ENCODE measurements around the gene RABGAP1L. TPM values are rescaled to one million over a fixed set of nuclear protein-coding genes. Genes with fewer than 3 reads are reported as not detected.

RABGAP1L gene
- total RNA-seq, 1 experiment from 2014 or later = 43.9 TPM

DNA sequence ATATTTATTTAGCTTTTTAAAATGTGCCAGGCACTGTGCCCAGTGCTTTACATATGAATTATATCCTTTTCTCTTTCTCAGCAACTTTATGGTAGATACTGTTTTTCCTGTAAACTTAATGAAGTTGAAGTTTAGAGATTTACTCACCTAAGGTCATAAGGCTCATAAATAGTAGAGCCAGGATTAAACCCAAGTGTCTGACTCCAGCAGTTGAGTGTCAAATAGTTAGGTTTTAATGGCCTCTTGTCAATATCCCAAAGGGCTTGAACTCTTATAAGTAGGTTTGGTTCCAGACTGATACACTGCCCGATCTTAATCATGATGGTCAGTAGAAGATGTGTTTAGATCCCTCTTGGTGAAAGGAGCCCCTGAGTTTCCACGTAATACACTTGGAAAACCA lies 37.8 kb downstream of the RABGAP1L start:
- DNase-seq (ENCODE audit: low spot score) = no peak

DNA sequence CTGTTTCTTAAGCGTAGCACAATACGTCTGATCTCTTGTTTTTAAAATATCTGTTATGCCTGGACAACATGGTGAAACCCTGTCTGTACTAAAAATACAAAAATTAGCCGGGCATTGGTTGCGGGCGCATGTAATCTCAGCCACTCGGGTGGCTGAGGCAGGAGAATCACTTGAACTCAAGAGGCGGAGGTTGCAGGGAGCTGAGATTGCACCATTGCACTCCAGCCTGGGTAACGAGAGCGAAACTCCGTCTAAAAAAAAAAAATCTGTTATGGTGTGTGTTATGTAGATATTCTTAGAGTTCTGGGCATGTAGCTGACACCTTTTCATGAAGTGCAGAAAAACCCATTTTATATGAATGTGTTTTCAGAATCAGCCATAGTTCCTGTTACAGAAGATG lies 38.2 kb downstream of the RABGAP1L start:
- DNase-seq (ENCODE audit: low spot score) = no peak

DNA sequence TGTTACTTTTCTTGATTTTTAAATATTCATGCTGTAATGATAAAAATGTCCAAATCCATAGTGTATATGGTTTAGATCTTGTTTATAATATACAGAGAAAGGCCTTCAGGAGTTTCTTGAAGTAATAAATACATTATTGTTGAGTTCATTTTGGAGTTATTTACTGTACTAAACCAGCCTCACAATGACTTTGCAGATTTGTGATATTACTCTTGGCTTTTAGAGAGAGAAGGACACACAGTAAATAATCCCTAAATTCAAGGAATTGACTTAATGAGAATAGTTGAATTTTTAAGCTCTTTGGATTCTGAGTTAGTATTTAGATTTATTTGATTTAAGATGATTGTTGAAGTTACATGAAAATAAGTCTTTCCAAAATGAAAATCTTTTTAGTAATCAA lies 38.9 kb downstream of the RABGAP1L start:
- DNase-seq (ENCODE audit: low spot score) = no peak

DNA sequence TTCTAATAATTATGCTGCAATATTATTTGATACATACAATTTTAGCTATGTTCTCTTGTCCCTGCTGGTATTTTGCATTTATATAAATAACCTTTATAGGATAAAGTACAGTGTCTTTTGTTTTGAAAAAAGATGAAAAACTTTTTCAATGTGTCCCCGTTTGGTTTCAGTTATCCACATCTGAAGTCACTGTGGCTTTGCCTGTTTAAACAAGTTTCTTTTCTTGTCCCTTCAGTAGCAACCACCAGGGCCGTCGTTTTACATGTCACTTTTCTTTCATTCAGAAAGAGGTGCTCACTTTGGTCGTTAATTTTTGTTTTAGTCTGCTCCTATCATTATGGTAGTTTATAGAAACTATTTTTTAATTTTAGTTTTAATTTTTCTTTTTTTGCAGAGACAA lies 41.4 kb downstream of the RABGAP1L start:
- DNase-seq (ENCODE audit: low spot score) = no peak

DNA sequence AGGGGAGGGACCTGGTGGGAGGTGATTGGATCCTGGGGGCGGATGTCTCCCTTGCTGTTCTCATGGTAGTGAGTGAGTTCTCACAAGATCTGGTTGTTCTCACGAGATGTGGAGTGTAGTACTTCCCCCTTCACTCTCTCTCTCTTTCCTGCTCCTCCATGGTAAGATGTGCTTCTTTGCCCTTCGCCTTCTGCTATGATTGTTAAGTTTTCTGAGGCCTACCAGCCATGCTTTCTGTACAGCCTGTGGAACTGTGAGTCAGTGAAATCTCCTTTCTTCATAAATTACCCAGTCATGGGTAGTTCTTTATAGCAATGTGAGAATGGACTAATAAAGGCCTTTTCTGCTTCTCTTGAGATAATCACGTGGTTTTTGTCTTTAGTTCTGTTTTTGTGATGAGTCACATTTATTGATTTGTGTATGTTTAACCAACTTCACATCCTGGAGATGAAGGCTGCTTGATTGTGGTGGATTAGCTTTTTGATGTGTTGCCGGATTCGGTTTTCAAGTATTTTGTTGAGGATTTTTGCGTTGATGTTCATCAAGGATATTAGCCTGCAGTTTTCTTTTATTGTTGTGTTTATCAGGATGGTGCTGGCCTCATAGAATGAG lies 45.5 kb downstream of the RABGAP1L start:
- no peak for DNase-seq (ENCODE audit: low spot score)

DNA sequence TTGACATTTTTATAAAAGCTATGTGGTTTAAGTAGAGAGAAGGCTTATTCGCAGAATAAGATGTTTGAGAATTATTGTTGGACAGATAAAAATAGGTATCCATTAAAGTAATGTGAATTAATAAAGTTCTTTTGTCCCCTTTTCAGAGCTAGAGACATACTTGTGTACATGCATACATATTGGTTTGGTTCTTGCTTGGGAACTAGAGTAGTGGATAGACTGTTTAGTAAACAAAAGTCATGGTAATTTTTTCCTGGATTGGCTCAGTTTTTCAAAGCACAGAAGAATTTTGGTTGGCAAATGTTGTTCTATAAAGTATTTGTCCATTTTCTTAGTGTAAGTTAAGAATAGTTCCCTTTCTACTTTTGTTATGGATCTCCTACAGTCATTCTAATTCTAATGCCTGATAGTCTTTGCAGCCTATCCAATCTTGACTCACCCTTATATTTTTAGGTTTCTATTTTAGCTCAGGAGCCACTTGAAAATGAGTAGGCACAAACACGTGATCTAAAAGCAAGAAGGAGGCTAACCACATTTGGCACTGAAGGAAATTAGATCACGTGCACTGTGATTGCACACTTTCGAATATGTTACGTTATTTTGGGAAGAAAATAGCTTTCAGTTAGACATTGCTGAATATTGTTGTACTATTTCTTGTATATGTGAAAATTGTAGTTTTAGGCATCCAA lies 47.0 kb downstream of the RABGAP1L start:
- peak; percentile 52 for DNase-seq (ENCODE audit: low spot score)

DNA sequence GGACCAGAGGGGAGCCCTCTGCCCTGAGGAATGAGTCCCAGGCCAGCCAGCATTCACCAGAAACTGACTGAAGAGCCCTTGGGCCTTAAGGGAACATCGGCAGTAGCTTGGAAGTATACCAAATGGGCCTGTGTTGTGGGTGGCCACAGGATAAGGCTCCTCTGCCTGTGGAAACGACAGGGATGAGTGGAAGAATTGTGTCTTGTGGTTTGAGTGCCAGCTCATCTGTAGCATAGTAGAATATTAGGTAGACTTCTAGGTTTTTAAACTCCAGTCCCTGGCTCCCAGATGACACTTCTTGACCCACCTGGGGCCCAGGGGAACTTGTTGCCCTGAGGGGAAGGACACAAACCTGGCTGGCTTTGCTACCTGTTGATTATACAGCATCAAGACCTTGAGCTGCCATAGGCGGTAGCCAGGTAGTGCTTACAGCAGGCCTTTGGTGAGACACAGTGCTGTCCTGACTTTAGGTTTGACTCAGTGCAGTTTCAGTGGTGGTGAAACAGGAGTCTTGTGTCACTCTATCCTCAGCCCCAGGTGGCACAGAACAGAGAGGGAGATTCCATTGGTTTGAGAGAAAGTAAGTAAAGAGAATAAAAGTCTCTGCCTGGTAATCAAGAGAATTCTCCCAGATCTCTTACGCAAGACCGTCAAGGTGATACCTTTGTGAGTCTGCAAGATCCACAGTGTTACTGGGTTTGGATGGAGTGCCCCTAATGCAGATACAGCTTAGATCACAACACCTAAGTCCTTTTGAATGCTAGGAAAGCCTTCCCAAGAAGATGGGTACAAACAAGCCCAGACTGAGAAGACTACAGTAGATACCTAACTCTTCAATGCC lies 50.2 kb downstream of the RABGAP1L start:
- DNase-seq (ENCODE audit: low spot score) = no peak

DNA sequence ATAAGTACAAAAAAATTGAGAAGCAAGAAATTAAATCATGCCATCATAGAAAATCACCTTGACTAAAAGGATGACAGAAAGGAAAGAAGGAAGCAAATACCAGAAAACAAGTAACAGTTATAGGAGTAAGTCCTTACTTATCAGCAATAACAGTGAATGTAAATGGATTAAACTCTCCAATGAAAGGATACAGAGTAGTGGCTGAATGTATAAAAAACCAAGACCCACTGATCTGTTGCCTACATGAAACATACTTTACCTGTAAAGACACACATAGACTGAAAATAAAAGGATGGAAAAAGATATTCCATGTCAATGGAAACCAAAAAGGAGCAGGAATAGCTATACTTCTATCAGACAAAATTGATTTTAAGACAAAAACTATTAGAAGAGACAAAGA lies 52.2 kb downstream of the RABGAP1L start:
- DNase-seq (ENCODE audit: low spot score) = no peak

DNA sequence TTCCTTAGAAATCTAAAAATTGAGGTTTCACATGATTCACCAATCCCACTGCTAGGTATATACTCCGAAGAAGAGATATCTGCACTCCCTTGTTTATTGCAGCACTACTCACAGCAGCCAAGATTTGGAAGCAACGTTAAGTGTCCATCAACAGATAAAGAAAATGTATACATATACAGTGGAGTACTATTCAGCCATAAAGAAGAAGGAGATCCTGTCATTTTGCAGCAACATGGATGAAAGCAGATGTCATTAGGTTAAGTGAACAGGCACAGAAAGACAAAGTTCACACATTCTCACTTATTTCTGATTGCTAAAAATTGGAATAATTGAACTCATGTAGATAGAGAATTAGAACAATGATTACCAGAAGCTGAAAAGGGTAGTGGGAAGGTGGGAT lies 56.4 kb downstream of the RABGAP1L start:
- DNase-seq (ENCODE audit: low spot score) = no peak

DNA sequence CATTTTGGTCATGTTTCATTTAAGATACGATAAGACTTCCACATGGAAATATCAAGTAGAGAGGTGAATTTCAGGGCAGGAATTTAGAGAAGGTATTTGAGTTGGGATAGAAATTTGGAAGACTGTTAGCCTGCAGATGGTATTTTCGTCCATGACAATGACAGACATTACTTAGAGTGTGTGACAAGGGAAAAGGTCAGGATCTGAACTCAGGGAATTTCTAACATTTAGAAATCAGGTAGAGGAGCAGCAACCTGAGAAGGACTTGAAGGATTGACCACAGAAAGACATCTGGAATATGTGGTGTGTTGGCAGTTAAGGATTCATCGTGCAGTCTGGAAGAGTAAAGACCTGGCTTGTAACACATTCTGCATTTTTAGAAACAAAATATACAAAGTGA lies 57.9 kb downstream of the RABGAP1L start:
- DNase-seq (ENCODE audit: low spot score) = no peak

DNA sequence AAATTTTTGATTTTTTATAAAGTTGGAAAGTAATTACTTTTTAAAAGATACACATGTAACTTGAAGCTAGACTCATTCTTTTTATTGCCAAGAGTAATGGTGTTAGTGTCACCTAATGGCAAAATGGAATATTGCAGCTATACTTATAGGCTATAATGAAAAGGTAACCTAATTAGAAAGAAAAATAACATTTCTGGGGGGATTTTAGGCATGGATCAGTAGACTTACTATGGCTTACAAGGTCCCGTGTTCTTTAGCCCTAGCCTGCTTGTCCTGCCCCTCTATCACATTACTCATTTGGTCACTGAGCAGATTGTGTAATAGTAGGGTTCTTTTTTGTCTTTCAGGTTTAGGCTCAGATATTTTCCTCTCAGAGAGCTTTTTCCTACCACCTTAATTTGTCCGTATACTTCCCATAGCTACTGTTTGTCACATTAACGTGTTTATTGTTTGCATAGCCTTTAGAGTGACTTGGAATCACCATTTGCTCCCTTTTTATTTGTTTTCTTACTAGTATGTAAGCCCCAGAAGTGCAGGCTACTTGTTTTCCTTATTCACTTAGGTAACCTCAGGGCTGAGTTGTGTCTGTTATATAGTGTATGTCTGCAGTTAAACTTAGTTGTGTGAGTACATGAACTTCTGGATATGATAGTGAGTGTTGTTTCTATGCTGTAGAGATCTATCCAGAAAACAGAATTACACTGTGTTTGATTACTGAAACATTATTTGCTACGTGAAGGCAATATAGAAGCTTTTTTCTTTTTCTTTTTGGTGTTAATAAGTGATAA lies 58.7 kb downstream of the RABGAP1L start:
- peak; percentile 52 for DNase-seq (ENCODE audit: low spot score)

DNA sequence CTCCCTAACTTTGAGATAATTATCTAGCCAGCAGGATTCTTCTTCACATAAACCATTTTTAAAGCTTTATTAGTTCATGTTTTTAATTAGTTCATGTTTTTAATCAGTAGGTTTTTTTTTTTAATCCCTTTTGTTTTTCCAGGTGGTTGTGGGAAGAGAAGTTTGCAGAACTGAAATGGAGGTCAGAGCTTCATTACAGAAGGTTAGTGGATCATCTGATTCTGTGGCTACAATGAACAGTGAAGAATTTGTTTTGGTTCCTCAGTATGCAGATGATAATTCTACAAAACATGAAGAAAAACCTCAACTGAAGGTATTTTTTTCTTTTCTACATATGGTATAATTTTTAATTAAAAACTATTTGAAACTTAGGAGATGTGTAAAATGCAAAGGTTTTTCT lies 59.7 kb downstream of the RABGAP1L start:
- DNase-seq (ENCODE audit: low spot score) = no peak

DNA sequence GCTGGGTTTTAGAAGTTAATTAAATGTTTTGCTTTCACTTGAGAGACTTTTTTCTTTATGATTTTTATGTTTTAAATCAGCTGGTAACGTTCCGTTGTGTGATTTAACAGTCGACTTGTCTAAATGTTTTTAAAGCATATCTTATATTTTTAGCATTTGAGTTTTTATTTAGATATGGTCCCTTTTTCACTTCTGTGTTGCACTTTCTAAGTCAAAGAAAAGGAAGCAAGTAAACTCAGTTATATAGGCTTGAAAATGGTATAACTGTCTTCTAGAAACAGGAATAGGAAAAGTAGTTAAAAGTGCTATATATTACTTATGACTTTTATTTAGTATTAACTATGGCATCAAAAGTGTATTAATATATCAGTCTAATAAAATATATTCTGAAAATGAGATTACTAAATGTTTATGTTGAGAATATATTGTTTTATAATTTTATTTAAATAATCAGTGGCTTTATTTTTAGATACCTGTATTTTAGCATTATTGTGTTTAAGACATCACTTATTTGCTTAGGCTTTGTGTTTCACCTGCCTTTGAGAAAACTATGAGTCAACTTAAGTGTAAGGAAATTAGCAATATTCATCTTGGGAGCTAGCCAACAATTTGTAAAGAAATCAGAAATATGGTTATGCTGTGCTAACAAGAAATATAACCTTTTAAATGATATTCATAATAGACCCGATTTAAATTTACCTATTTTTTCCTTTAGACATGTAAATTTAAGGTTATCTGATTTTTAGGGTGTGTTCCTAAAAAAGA lies 60.5 kb downstream of the RABGAP1L start:
- no peak for DNase-seq (ENCODE audit: low spot score)

DNA sequence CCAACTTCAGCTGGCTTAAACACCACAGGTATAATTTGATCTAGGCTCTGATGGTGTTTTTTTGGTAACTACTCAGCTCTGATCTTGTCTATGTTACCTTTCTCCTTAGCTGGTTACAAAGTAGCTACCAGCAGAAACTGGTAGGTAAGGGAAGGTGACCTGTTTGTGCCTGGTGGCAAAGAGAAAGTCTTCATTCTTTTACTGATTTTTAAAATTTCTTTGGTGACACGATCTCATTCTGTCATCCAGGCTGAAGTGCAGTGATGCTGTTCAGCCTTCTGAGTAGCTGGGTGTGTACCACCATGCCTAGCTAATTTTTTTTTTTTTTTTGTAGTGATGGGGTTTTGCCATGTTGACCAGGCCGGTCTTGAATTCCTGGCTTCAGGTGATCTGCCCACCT lies 62.4 kb downstream of the RABGAP1L start:
- no peak for DNase-seq (ENCODE audit: low spot score)

DNA sequence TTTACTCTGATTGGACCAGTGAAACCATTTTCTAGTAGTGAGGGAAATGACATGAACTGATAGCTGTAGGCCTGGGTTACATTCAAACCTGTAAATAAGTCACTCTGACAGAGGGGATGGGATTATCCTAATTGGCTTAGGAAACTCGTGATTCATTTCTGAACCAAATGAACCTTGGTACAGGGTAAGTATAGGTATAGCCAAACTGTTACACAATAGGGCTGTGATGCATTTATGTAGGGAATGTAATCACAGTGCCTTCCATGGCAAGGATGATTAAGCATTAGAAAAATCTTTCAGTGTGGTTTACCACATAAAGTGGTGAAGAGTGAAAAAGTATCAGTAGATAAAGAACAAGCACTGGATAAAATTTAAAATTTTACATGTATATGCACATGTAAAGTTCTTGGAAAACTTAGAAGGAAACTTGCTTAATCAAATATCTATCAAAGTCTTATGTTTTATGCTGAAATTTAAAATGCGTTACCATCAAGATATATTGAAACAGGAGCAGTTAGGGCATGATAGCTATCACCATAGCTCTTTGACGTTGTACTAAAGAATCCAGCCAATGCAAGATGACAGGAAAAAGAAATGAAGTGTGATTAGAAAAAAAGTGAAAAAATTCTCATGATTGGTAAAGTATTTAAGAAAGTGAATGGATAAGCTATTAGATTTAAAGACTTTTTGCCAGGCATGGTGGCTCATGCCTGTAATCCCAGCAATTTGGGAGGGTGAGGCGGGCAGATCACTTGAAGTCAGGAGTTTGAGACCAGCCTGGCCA lies 63.0 kb downstream of the RABGAP1L start:
- DNase-seq (ENCODE audit: low spot score) = peak; percentile 33

DNA sequence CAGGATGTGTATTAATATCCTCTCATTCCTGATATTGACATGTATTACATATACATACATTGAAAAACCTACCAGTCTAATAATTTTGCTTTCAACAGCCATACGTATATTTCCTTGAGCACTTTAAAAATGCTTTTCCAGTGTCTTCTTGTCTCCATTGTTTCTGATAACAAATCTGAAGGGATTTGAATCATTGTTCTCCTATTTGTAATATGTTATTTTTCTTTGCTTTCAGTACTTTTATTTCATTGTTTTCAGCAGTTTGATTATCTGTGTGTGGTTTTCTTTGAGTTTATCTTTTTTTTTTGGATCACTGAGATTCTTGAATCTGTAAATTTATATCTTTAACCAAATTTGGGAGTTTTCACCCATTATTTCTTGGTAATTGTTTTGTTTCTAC lies 65.3 kb downstream of the RABGAP1L start:
- DNase-seq (ENCODE audit: low spot score) = no peak

DNA sequence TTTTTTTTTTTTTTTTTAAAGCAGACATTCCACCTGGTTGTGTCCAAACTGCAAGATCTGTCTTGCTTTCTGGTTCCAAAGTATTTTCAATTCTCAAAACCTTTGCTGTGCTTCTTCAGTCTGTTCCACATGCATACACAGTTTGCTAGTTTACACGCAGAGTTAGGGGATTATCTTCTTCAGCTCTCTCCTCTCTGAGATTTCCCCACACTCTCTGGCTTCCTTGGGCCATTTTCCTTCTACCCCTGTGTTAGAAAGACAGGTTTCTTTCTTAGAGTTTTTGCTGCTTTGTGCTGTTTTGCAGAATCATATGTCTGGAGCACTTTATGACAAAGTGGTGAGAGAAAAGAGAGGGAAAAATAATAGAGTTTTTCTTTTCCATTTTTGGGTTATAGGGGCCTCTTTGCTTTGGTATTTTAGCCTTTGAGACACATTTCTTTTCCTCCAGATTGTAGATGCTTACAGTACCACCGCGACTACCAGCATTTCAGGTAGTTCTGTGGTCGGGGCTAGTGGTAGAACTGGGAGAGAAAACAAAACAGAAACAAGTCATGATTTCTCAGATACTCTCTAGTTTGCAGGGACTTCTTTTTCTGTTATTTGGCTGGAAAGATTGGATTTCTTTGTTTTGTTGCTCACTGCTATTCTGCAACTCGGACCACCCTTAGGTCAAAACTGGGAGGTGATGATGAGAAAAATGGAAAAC lies 66.3 kb downstream of the RABGAP1L start:
- DNase-seq (ENCODE audit: low spot score) = no peak

DNA sequence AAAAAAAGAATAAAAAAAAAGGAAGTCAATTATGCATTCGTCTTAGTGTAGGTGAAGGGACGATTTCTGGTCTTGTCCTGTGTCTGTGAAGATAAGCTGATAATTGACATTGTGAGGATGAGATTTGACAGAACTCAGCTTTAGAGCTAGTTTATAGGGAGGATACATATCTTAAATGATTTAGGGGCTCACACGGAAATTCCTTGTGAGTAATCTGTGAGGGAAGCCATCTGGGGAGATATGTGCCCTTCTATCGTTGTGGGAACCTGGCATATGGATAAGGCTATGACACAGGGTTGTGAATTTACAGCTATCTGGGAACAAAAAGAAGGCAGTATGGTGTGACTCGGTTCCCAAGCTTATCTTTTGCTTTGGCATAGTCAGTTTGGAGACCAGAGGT lies 71.1 kb downstream of the RABGAP1L start:
- no peak for DNase-seq (ENCODE audit: low spot score)

DNA sequence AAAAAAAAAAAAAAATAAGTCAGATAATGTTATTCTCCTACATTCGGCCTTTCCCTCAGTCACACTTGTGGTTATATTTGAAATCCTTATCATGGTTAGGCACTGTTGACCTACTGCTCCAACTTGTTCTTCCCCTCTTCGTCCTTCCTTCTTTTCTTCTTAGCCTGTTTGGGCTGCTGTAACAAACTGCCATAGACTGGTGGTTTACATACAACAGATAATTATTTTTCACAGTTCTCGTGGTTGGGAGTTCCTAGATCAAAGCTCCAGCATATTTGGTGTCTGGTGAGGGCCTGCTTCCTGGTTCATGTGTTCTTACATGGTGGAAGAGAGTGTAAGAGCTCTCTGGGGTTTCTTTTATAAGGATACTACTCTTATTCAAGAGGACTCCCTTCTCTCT lies 73.4 kb downstream of the RABGAP1L start:
- DNase-seq (ENCODE audit: low spot score) = no peak
